HG02588 (cell line): ENCODE results near the gene UNC93A.
A peak's percentile ranks its signal among the peaks of the same experiment; 100 is the strongest.
"Not testable (repeated sequence)": the region's sequence is repeated elsewhere in the genome, so short reads cannot be mapped to it uniquely, and the experiment has no call there.

Source experiments
- ATAC-seq: cut with Tn5 transposase; IDR thresholded peaks from one replicate; pipeline ENCODE4 v1.9.1; 2021; ENCODE audit warnings: mild to moderate bottlenecking, moderate library complexity; ENCODE audit not compliant: unreplicated experiment

Gene UNC93A

DNA sequence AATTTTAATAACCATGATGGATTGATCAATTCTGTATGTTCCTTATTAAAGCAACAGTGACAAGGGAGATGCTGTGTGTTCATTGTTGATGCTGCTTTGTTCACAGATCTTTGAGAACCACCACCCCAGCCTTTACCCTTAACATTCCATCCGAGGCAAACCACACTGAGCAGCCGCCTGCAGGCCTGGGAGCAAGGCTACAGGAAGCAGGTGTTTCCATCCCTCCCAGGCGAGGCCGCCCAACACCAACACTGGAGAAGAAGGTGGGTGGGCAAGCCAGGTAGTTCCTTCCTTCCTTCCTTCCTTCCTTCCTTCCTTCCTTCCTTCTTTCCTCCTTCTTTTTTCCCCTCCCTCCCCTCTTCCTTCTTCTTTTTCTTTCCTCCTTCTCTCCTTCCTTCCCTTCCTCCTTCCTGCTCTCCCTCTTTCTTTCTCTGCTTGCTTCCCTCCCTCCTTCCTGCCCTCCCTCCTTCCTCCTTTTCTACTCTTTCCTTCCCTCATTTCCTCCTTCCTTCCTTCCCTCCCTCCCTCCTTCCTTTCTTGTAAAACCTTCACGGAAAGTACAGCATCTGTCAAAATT lies 47.5 kb downstream of the UNC93A start:
- ATAC-seq, result no peak

DNA sequence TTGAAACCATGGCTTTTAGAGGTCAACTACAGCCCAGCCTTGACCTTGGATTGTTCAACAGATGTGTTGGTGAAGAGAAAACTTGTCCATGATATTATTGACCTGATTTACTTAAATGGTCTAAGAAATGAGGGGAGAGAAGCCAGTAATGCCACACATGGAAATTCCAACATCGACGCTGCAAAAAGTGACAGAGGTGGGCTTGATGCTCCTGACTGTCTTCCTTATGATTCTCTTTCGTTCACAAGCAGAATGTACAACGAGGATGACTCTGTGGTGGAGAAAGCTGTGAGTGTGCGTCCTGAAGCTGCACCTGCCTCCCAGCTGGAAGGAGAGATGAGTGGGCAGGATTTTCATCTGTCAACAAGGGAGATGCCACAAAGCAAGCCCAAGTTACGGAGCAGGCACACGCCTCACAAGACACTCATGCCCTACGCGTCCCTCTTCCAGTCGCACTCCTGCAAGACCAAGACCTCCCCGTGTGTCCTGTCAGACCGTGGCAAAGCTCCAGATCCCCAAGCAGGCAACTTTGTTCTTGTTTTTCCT lies 50.0 kb downstream of the UNC93A start:
- no peak for ATAC-seq

- no peak for ATAC-seq
These were observed 50.8 kb downstream of the UNC93A start for GRCh38 chr6:167341665-167342655.

GRCh38 chr6:167342879-167343610 lies 51.9 kb downstream of the UNC93A start:
- no peak for ATAC-seq

- no peak for ATAC-seq
These were observed 54.2 kb downstream of the UNC93A start for GRCh38 chr6:167345348-167345747.

GRCh38 chr6:167345960-167346359 lies 54.8 kb downstream of the UNC93A start:
- no peak for ATAC-seq

DNA sequence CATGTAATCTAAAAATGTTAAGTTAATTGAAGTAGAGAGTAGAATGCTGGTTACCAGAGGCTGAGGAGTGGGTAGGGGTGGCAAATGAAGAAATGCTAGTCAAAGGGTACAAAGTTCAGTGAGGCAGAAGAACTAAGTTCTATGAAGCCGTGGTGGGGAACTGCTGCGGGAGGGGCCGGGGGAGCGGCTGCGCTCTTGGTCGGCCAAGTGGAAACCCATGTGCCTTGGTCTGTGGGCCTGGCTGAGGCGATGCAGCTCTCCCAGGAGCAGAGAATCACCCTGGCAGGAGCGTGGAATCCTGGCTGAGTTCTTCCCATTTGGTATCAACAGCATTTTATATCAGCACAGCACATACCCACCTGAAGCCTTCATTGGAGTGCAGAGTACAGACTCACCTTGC lies 56.1 kb downstream of the UNC93A start:
- ATAC-seq, result no peak

- ATAC-seq, result no peak
These were observed 58.6 kb downstream of the UNC93A start for GRCh38 chr6:167349631-167350274.

GRCh38 chr6:167350275-167350696 lies 59.2 kb downstream of the UNC93A start:
- no peak for ATAC-seq

- peak; percentile 62 for ATAC-seq
These were observed 59.9 kb downstream of the UNC93A start for GRCh38 chr6:167350731-167351655.

DNA sequence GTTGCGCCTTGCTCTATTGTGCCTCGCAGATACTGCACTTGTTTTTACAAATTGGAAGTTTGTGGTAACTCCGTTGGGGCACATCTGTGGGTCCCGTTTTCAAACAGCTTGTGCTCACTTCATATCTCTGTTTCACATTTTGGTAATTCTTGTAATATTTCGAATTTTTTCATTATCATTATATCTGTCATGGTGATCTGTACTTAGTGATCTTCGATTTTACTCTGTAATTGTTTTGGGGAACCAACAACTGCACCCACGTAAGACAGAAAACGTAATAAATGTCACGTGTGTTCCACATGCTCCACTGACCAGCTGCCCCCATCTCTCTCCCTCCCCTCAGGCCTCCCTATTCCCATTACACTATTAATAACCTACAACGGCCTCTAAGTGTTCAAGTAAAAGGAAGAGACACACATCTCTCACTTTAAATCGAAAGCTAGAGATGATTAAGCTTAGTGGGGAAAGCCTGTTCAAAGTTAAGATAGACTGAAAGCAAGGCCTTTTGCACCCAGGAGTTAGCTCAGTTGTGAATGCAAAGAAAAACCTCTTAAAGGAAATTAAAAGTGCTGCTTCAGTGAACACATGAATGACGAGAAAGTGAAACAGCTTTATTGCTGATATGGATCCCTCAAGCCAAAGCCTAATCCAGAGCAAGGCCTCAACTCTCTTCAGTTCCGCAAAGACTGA lies 60.7 kb downstream of the UNC93A start:
- peak; percentile 44 for ATAC-seq

DNA sequence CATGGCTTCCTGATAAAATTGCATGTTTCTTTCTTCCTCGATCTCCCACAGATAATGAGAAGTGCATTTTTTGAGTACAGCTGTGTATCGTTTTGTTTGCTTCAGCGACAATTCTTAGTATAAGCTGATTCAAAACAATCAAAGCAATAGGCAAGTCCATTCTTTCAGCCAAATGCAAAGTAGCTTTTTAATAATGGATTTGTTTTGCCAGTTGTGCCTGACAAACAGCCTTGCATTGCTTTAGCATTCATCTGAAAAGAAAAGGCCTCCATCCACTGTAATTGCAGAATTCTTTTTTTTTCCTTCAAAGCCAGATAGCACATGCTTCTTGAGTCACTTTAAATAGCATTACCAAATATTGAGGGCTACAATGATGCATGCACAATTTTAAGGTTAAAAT lies 65.8 kb downstream of the UNC93A start:
- ATAC-seq, result no peak

DNA sequence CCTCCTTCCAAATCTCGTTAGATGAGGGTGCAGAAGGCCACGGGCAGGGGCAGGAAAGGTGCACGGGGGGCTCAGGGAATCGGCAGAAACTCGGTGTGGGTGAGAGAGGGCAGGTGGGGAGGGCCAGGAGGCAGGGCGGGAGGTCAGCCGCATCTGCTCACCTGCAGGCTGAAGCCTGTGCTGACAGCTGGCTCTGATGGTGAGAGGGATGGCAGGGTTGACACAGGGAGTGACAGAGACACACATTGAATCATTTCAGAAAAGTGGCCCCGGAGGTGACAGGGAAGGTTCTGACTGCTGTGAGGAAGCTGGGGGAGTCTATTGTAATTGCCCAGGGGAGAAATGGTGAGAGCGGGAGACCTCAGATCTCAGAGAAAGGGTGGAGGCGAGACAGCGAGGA lies 67.3 kb downstream of the UNC93A start:
- not testable (repeated sequence) for ATAC-seq

DNA sequence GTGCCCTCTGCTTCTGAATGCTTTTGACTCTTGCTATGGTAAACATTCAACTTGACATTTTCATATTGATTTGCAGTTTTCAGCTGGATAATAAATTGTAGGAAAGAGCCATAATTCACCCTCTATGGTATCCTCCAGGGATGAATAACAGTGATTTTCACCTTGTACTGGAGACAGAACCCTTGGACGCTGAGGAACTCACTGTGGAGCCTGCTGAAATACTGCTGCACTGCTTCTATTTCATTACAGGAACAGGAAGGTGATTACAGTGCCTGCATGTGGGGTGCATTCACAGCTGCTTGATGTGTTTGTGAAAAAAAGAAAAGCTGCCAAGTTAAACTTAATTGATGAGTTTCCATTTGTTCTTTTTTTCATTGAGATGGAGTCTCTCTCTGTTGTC lies 70.1 kb downstream of the UNC93A start:
- not testable (repeated sequence) for ATAC-seq
